EL (cell line): ENCODE results near the gene KCNE3.
A peak's percentile ranks its signal among the peaks of the same experiment; 100 is the strongest.

Experiments used
- DNase-seq: peaks from one replicate; pipeline ENCODE4 v3.0.0-alpha.2; 2016

Gene KCNE3

DNA sequence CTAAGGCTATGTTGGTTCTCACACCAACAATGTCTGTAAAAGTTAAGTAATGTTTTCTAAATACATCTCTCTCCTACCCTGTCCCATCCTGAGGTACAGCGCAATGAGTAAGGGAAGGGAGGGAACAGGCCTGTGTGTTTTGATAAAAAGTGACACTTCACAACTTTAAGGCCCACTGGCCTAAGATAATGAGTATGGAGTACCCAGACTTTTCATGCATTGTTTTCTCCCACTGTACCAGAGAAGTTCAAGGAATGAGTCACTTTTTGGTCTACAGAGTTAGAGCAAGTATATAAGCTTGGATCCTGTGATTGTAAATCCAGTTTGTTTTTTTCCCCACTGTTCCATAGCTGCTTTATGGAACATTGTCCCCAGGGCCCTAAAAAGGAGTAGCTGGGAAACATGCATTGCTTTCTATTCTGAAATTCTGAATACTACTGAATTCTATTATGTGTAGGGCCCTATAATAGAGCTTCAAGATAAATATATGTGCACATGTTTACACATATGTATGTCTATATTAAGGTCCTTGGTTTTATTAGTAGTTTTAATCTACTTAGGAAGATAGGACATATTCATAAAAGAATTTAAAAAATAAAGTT, 29.8 kb downstream of the KCNE3 start:
- no peak for DNase-seq

DNA sequence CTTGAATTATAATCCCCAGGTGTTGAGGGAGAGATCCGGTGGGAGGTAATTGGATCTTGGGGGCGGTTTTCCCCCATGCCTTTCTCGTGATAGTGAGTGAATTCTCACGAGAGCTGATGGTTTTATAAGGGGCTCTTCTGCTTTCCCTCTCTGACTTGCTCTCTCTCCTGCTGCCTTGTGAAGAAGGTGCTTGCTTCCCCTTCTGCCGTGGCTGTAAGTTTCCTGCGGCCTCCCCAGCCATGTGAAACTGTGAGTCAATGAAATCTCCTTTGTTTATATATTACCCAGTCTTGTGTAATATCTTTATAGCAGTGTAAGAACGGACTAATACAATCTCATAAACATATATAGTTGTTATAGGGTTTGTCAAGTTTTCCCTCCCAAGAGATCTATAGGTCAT, 32.8 kb downstream of the KCNE3 start:
- no peak for DNase-seq

DNA sequence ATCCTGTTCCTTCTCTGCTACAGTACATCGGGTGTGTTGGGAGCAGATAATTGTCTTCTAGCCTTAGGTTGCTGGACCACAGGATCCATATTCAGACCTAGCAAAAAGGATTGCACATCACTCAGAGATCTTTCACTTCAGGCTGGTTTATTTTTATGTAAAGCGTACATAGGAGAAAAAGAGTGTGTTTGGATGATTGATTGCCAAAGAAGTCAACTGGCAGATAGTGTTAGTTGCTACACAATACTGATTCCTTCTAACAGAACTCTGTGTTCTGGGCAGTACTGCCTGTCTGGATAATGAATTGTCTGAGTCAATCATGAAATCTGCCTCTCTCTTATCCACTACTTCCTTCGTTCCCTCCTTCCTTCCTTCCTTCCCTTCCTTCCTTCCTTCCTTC, 38.1 kb downstream of the KCNE3 start:
- no peak for DNase-seq

DNA sequence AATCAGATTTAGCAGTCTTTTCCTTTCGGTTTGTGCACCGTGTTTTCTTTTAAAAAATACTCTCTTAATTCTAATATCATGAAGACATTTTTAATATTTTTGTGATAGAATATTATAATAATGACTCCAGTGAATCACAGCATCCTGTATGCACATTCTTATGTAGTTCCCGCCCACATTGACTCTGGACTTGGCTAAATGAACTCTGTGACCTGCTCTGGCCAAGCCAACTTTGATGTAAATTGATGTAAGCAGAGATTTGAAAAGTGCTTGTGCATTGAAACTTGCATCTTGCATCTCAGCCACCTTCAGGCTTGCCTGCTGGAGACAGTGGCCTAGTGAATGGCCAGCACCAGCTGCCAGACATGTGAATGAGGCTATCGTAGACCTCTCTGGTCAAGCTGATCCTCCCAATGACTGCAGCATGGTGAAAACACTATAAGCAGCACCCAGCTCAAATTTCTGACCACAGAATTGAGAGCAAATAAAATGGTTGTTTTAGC, 39.9 kb downstream of the KCNE3 start:
- DNase-seq: peak; percentile 29

DNA sequence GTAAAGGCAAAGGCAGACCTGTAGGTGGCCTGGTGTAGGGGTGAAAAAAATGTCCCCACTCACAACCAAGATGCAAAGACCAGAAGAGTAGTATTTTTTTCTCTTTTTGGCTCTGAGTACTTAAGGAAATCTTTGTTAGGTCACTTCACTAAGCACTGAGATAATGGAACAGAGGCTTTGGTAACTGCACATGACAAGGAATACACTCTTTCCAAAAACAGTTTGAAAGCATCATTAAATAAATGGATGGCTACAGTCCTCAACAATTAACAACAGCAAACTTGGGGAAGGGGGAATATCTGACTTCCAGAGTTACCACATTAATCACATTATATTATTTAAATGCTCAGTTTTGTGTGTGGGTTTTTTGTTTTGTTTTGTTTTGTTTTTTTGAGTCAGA, 42.2 kb downstream of the KCNE3 start:
- DNase-seq: no peak

DNA sequence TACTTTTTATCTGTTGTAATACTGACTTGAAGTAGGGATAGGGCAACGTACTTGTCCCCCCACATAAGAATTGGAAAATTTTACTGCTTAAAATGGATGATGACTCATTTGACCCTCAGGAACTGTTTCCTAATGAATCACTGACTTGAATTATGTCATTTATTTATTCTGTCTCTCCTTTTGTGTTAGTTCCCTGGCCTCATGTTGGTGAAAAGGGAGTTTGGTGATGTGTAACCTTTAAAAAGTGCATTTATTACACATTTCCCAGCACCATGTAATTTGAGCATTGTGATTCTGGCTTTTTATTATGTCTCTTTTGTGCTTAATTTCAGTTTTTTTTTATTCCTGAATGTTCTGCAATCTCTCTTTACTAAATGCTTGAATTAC, 48.8 kb downstream of the KCNE3 start:
- DNase-seq: peak; percentile 84

DNA sequence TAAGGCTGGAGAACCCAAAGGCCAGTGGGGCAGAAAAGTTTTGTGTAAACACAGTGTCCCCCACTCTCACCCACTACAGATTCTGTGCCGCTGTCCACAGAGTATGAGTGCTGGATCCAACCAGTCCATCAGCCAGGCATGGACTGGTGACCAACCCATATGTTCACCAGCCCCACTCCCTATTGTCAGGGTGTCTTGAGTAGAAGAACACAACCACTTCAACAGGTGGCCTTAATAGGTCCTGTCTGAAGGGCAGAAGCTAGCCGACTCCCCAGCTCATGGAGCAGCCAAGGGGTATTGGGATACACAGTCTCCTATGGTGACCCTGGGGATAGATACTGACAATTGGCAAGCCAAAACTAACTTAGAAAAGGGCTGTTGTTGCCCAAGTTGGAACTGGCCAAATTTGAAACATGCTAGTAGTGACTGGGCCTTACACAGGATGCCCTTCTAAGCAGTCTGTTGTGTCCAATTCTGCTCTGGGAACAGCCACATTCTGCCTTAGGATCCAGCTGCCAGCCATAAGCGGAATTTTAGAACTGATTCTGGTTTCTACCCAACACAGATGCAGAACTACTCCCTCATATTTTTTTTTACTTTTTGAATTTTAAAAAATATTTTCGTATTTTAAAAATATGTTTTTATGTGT, 49.4 kb downstream of the KCNE3 start:
- DNase-seq: peak; percentile 25

DNA sequence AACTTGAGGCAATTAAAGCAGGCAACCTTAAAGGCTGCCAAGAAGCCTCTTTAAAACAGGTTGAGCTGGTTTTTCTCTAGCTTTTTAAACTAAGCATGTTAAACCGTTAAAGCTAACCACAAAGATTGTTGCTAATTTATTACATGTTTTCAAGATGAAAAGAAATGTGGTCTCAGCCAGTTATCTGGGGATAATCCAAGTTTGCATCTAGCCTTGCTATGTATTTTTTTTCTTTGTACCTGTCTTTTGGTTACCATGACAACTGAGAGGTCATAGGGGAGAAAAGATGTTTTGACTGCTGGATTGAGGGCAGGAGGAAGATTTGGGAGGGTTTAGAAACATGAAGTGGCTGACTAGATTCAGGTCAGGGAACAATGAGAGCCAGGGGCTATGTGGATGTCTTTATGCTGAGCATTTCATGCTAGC, 50.0 kb downstream of the KCNE3 start:
- peak; percentile 36 for DNase-seq

DNA sequence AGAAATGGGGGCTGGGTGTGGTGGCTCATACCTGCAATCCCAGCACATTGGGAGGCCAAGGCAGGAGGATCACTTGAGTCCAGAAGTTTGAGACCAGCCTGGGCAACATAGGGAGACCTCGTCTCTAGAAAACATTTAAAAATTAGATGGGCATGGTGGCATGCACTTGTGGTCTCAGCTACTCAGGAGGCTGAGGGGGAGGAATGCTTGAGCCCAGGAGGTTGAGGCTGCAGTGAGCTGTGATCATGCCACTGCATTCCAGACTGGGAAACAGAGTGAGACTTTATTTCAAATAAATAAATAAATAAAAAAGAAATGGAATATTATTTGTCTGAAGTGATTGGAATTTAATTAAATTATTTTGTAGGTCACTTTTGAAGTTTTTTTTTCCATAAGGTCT, 50.4 kb downstream of the KCNE3 start:
- DNase-seq: peak; percentile 21

DNA sequence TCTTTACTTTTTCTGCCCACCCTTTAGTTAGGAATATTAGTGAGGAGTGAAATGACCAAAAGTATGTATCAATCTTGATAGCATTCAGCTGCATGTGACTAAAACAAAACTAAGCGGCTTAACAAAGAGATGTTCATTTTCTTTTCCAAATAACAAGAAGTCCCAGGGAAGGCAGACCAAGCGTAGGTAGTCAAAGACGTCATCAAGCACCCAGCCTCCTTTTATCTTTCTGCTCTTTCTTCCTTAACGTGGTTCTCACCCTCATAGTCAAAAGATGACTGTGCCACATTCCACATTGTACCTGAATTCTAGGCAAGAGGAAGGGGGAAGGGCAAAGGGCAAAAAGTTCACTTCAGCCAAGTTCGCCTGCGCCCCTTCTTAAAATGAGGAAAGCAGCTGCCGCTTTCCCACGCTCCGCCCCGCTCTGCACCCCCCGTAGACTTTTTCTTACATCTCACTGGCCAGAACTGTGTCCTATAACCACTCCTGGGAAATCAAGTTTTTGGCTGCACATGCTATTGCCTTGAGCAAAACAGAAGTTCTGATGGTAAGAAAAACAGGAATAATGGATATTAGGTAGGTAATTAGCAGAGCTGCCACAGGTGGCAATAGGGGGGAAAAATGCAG, 54.5 kb downstream of the KCNE3 start:
- no peak for DNase-seq

DNA sequence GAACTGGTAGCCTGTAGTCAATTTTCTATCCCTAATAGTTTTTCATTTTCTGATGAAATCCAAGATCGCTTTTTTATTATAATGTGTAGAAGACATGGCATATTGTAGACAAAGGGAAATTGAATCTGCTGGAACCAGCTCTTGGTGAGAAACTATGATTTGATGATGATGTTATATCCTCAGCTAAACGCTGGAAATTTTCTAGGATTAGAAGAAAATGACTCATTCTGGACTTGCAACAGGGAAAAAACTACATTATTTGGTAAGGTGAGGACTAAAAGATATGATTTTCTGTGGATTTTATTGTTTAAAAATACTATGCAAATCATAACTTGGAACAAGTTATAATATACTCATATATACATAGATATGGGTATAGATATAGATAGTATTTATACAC, 55.0 kb downstream of the KCNE3 start:
- no peak for DNase-seq

DNA sequence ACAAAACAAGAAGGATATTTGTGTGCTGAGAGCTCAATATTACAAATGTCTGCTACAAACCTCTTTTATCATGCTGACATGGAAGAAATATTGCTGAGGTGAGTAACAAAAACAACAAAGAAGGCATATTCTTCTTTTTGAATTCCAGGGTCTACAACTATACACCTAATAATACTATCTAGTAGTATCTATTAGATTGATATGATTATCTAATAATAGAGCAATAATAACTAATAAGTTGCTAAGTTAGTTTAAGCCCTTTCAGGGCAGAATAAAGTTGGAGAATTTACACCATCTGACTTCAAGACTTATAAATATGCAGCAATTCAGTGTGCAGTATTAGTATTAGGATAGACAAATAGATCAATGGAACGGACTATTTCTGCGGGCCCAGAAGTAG, 57.7 kb downstream of the KCNE3 start:
- DNase-seq: no peak
